ENCODE results near the gene SMG6. TPM values are rescaled to one million over a fixed set of nuclear protein-coding genes. Genes with fewer than 3 reads are reported as not detected.

SMG6 gene
- total RNA-seq, 2 experiments from 2014 or later: 39.3 to 39.7 TPM

DNA sequence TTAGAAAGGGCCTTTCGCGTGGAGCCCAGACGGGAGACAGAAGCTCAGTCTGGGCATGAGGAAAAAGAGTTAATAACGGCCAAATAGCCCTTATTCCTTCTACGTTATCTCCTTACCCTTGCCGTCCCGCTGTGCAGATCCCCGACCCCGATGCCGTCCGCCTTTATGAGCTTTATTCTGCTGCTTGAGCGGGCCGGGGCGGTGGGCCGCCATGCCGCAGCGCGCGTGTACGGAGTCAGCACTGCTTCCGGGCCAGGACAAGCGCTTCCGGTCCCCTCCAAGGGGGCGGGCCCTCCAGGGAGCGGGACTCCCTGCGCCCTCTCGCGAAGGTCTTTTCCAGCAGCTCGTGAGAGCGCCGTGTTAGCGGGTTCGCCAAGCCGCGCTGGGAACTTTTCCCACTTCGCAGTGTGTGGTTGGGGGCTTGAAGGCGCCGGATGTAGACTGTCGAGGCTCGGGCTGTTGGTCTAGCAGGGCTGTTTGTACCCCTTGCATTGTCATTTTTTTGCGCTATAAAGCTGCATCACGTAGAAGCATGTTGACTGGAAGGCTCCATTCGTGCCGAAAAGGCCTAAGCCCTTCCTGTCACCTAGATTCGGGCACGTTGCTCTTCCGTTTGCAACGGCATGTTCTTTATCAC is 32.7 kb upstream of the SMG6 start, which contains the start of gene TSR1:
Gene TSR1, minus strand, starts transcription at position 243 of the 637 bp plus-strand sequence. Its CDS starts 30 bp downstream, at position 213.
- peaks cover 39% of the 10 kb centered on the region for H3K36me3 ChIP-seq (ENCODE audit: insufficient read depth, low read length)
- H3K9me3 Mint-ChIP-seq: no peaks in the 10 kb centered on the region
- no peaks in the 10 kb centered on the region for H3K27me3 ChIP-seq (ENCODE audit: control insufficient read depth in 1 of 2, insufficient read depth in 2 of 2, low read length in 2 of 2)
- ChIA-PET POLR2A (interaction anchor here (0.6 to 4.4 kb wide), 27 partner anchors 9 to 1807 kb away, joined by 3 to 66 read pairs (median 4); partner anchors contain the start of genes CYB5D2, HIC1, METTL16 and MNT), CTCF (interaction anchor here (1.3 to 2.9 kb wide), 7 partner anchors 17 to 282 kb away, joined by 4 to 18 read pairs (median 7); partner anchors contain the start of gene HIC1)
- no peaks in the 10 kb centered on the region for H3K9me3 ChIP-seq (ENCODE audit: control insufficient read depth in 1 of 2, insufficient read depth in 1 of 2, low read length in 2 of 2)
- no peak within 1 kb of the TSS for H3K4me3 Mint-ChIP-seq
- H3K4me1 ChIP-seq (ENCODE audit: insufficient read depth, low read length): peaks cover 30% of the 10 kb centered on the region
- intact Hi-C loops (cut with DNase I, micrococcal nuclease): loop anchor here (1.0 to 5.0 kb wide), 4 partner anchors 17 to 284 kb away; partner anchors contain the start of genes MNT (in 2 of the 2) and METTL16 (in 1 of the 2)
- no peaks in the 10 kb centered on the region for H3K27me3 Mint-ChIP-seq
- H3K36me3 Mint-ChIP-seq (ENCODE audit: low read depth): peaks cover 5% of the 10 kb centered on the region
- peak; percentile 83 for ATAC-seq (ENCODE audit: poor library complexity)
- peak within 1 kb of the TSS; percentile 94 for H3K27ac Mint-ChIP-seq
- peak; percentile 79 to 94 (median 86) for DNase-seq
- peak within 1 kb of the TSS; percentile 70 to 78 for H3K27ac ChIP-seq (ENCODE audit: low read depth in 1 of 2, low read length in 2 of 2)
- peaks cover 30% of the 10 kb centered on the region for H3K4me1 Mint-ChIP-seq (ENCODE audit: low read depth)
- TF ChIP-seq CTCF (IDR thresholded peaks at IDR 0.05): peak; percentile 30
- H3K4me3 ChIP-seq (ENCODE audit: low read length): peak within 1 kb of the TSS; percentile 91

DNA sequence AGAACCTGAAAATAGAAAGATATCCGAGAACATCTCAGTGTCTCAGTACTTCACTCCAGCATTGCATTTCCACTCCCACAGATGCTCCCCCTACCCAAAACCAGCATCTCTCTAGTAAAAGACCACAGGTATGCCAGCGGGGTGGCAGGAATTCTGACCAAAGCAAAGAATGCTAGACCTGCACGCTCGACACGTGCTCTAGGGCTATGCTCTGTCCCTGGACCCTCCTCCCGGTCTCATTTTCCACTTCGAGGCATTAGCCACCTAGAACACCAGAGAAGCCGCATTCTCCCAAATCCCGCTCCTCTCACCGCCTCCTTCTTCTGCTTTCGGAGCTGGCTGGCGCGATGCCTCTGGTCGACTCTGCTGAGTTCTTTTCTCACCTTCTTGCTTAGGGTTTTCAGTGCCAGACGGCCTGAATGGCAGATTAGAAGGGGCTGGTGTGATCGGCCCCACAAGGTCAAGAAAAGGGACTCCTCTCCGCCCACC is 32.2 kb upstream of the SMG6 start:
- H3K4me1 ChIP-seq (ENCODE audit: insufficient read depth, low read length): peaks cover 30% of the 10 kb centered on the region
- no peak for TF ChIP-seq CTCF (IDR thresholded peaks at IDR 0.05)
- ATAC-seq (ENCODE audit: poor library complexity) (no peak), DNase-seq (no peak)
- ChIA-PET POLR2A (interaction anchor here (0.6 to 4.4 kb wide), 24 partner anchors 8 to 1807 kb away, joined by 3 to 66 read pairs (median 4); partner anchors contain the start of genes CYB5D2, HIC1, MNT and OVCA2), CTCF (interaction anchor here (1.3 to 2.9 kb wide), 6 partner anchors 18 to 281 kb away, joined by 5 to 18 read pairs (median 8); partner anchors contain the start of gene HIC1)
- no peaks in the 10 kb centered on the region for H3K9me3 ChIP-seq (ENCODE audit: control insufficient read depth in 1 of 2, insufficient read depth in 1 of 2, low read length in 2 of 2)
- intact Hi-C loops (cut with DNase I, micrococcal nuclease): loop anchor here (1.0 to 5.0 kb wide), 5 partner anchors 18 to 283 kb away; partner anchors contain the start of genes MNT (in 2 of the 2) and METTL16 (in 1 of the 2)
- H3K27ac ChIP-seq (ENCODE audit: low read depth in 1 of 2, low read length in 2 of 2): peak overlapping the region; percentile 70 to 78
- H3K27me3 ChIP-seq (ENCODE audit: control insufficient read depth in 1 of 2, insufficient read depth in 2 of 2, low read length in 2 of 2): no peaks in the 10 kb centered on the region
- H3K4me3 ChIP-seq (ENCODE audit: low read length): peak overlapping the region; percentile 91
- Mint-ChIP-seq H3K27me3 (no peaks in the 10 kb centered on the region), H3K36me3 (ENCODE audit: low read depth) (peaks cover 5% of the 10 kb centered on the region), H3K27ac (peak overlapping the region; percentile 94), H3K4me3 (no peak overlapping the region), H3K9me3 (no peaks in the 10 kb centered on the region), H3K4me1 (ENCODE audit: low read depth) (peaks cover 30% of the 10 kb centered on the region)
- peaks cover 43% of the 10 kb centered on the region for H3K36me3 ChIP-seq (ENCODE audit: insufficient read depth, low read length)

GRCh38 chr17:2331303-2331702 is 27.7 kb upstream of the SMG6 start:
- Mint-ChIP-seq H3K4me1 (ENCODE audit: low read depth) (peaks cover 15% of the 10 kb centered on the region), H3K36me3 (ENCODE audit: low read depth) (peaks cover 13% of the 10 kb centered on the region), H3K27me3 (no peaks in the 10 kb centered on the region), H3K9me3 (no peaks in the 10 kb centered on the region), H3K27ac (no peak overlapping the region), H3K4me3 (no peak overlapping the region)
- intact Hi-C loops (cut with DNase I, micrococcal nuclease): no loop called here
- Histone ChIP-seq H3K27me3 (ENCODE audit: control insufficient read depth in 1 of 2, insufficient read depth in 2 of 2, low read length in 2 of 2) (no peaks in the 10 kb centered on the region), H3K27ac (ENCODE audit: low read depth in 1 of 2, low read length in 2 of 2) (no peak overlapping the region), H3K4me1 (ENCODE audit: insufficient read depth, low read length) (peaks cover 16% of the 10 kb centered on the region), H3K36me3 (ENCODE audit: insufficient read depth, low read length) (peaks cover 79% of the 10 kb centered on the region), H3K4me3 (ENCODE audit: low read length) (no peak overlapping the region), H3K9me3 (ENCODE audit: control insufficient read depth in 1 of 2, insufficient read depth in 1 of 2, low read length in 2 of 2) (no peaks in the 10 kb centered on the region)
- ATAC-seq (ENCODE audit: poor library complexity) (no peak), DNase-seq (no peak)
- POLR2A ChIA-PET: interaction anchor here (1.0 to 1.3 kb wide), 2 partner anchors 22 to 70 kb away, joined by 4 to 5 read pairs; no protein-coding TSS in a partner anchor
- CTCF ChIA-PET: no interaction called here
- no peak for TF ChIP-seq CTCF (IDR thresholded peaks at IDR 0.05)

All from CD4-positive, alpha-beta T cell (primary cell).